Spleen (tissue), 11 donors: ENCODE data around the gene PPCDC. TPM values are rescaled to one million over a fixed set of nuclear protein-coding genes. Genes with fewer than 3 reads are reported as not detected.

Experiments
- DNase-seq: peaks from one replicate; pipeline ENCODE4 v3.0.0-alpha.2; 2020
- H3K27ac ChIP-seq, 8 donors: fragments of 200-600 bp; sonication (generic) in 7 of 8; 1 replicate in 4 of 8; 2 replicates in 4 of 8; pipeline versions ENCODE4 v1.5.0 to v1.8.0; 2016 to 2021; ENCODE audit warnings: inconsistent platforms in 4 of 8, mild to moderate bottlenecking in 4 of 8, moderate library complexity in 1 of 8
- H3K27me3 ChIP-seq, 7 donors: fragments of 200-600 bp; sonication (generic) in 6 of 7; replicated peaks in 1 of 7; 1 replicate in 4 of 7; 2 replicates in 3 of 7; pipeline versions ENCODE4 v1.5.0 to v1.8.0; 2016 to 2021; ENCODE audit warnings: inconsistent platforms in 3 of 7, mild to moderate bottlenecking in 1 of 7
- H3K36me3 ChIP-seq, 6 donors: fragments of 200-600 bp; sonication (generic) in 5 of 6; 1 replicate in 4 of 6; 2 replicates in 2 of 6; pipeline versions ENCODE4 v1.5.0 to v1.8.0; 2016 to 2021; ENCODE audit warnings: inconsistent platforms in 2 of 6
- H3K4me1 ChIP-seq, 6 donors: fragments of 200-600 bp; sonication (generic) in 5 of 6; 1 replicate in 3 of 6; 2 replicates in 3 of 6; pipeline versions ENCODE4 v1.5.0 to v1.8.0; 2016 to 2021; ENCODE audit warnings: inconsistent platforms in 3 of 6
- H3K4me3 ChIP-seq, 8 donors: fragments of 200-600 bp; sonication (generic) in 7 of 8; 1 replicate in 4 of 8; 2 replicates in 4 of 8; pipeline versions ENCODE4 v1.5.0 to v1.8.0; 2016 to 2021; ENCODE audit warnings: inconsistent platforms in 4 of 8, mild to moderate bottlenecking in 4 of 8, moderate library complexity in 2 of 8
- H3K9me3 ChIP-seq, 8 donors: fragments of 200-600 bp; sonication (generic) in 7 of 8; 1 replicate in 4 of 8; 2 replicates in 4 of 8; pipeline versions ENCODE4 v1.5.0 to v1.8.0; 2016 to 2021; ENCODE audit warnings: inconsistent platforms in 4 of 8
- CTCF ChIP-seq, 11 experiments: fragments of 200-600 bp in 7 of 11; fragments of 450-650 bp in 4 of 11; sonication (generic) in 4 of 11; IDR thresholded peaks in 8 of 11; conservative IDR thresholded peaks in 3 of 11; 1 replicate in 7 of 11; 2 replicates in 4 of 11; pipeline versions ENCODE4 v1.4.0 to v1.8.0; 2016 to 2021; ENCODE audit warnings: antibody characterized with exemption in 11 of 11, inconsistent platforms in 4 of 11, mild to moderate bottlenecking in 1 of 11
- POLR2A ChIP-seq, 3 donors: fragments of 450-650 bp; IDR thresholded peaks; one replicate each; pipeline ENCODE4 v1.5.1; 2017; ENCODE audit warnings: antibody characterized with exemption in 3 of 3, mild to moderate bottlenecking in 1 of 3
- POLR2AphosphoS5 ChIP-seq, 3 donors: sonication (generic); formaldehyde crosslinking; IDR thresholded peaks; one replicate each; pipeline ENCODE4 v1.5.1; 2017; ENCODE audit warnings: antibody characterized with exemption in 3 of 3
- WGBS, 5 donors: extraction: QIAGEN DNeasy Blood & Tissue Kit in 3 of 5; methylation state at CpG; one replicate each; pipeline versions ENCODE4 v1.1.5 to v1.1.7; 2013 to 2018; 5-methylcytosine and 5-hydroxymethylcytosine counted together
- intact Hi-C: fragments of 100-400 bp; cut with DNase I; formaldehyde crosslinking; loops from one replicate; pipeline ENCODE4 v1.15.0; 2023; ENCODE audit warnings: low total_unique reads
- polyA plus RNA-seq, 3 donors: library from polyadenylated mRNA; stranded (reverse); fragments of 200-250 nt; gene quantifications; one replicate each; pipeline ENCODE4 v1.2.1, GENCODE V29; 2013
- total RNA-seq, 7 donors: library from RNA; depleted of rRNA in 3 of 7; stranded (reverse); fragments of >200 nt in 3 of 7; fragmentation: NEBNext Ultra II Directional in 4 of 7; extraction: Animal tissue kit (Norgen Biotek cat#: 25700) in 4 of 7; gene quantifications; one replicate each; pipeline versions ENCODE4 v1.1.0 to v1.2.1, GENCODE V29; 2016 to 2021
- donor health status: healthy with polysubstance abuse.
- donor health status: DM: no; HTN: no; CAD: no; lungs with moderate emphysema.
- donor health status: DM: no; HTN: no; CAD: no.
- donor health status: Bipolar disorder and iron deficiency.
- donor health status: healthy.
- donor health status: DM: no; HTN: no; CAD: no.
- donor health status: DM: yes; HTN: yes; CAD: no.

The PPCDC gene
- total and polyA plus RNA-seq, 10 donors = 13.8 to 29.0 (median 22.2) TPM

GRCh38 chr15:74997543-74997942 lies 25.8 kb upstream of the PPCDC start:
- Histone ChIP-seq H3K9me3 (no peaks in the 10 kb centered on the region), H3K27ac (no peak overlapping the region), H3K27me3 (peaks cover 0 to 97% (median 11%) of the 10 kb centered on the region in 7 donors), H3K4me1 (peaks cover 8 to 25% (median 19%) of the 10 kb centered on the region in 6 donors), H3K36me3 (no peaks in the 10 kb centered on the region), H3K4me3 (no peak overlapping the region)
- TF ChIP-seq POLR2AphosphoS5 (IDR thresholded peaks at IDR 0.05) (no peak), POLR2A (IDR thresholded peaks at IDR 0.05) (no peak), CTCF (IDR thresholded peaks at IDR 0.05 in 8 of 11, conservative IDR thresholded peaks at IDR 0.05 in 3 of 11) (no peak)
- DNase-seq = peak; percentile 20
- 78 to 89% (median 83%) methylated on average over 2 of the region's 2 CpGs for WGBS, 5 donors
- intact Hi-C loops = no loop called here

DNA sequence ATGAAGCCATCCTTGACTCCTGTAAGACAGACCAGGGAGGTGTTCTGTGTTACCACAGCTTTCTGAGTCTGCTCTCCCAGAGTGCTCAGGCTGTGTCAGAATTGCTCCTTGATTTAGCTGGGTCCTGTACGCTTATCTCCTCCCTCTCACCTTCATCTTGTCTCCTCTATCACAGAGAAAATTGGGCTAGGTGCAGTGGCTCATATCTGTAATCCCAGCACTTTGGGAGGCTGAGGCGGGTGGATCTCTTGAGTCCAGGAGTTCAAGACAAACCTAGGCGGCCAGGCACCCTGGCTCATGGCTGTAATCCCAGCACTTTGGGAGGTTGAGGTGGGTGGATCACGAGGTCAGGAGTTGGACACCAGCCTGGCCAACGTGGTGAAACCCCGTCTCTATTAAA lies 22.1 kb upstream of the PPCDC start:
- Histone ChIP-seq H3K4me3 (no peak overlapping the region), H3K27ac (no peak overlapping the region), H3K27me3 (peaks cover 0 to 97% (median 4%) of the 10 kb centered on the region in 7 donors), H3K36me3 (no peaks in the 10 kb centered on the region), H3K9me3 (no peaks in the 10 kb centered on the region), H3K4me1 (peaks cover 0 to 13% (median 8%) of the 10 kb centered on the region in 6 donors)
- WGBS, 5 donors = 84 to 92% (median 87%) methylated on average over 6 of the region's 6 CpGs
- DNase-seq = no peak
- intact Hi-C loops = no loop called here
- TF ChIP-seq CTCF (IDR thresholded peaks at IDR 0.05 in 8 of 11, conservative IDR thresholded peaks at IDR 0.05 in 3 of 11) (no peak), POLR2A (IDR thresholded peaks at IDR 0.05) (no peak), POLR2AphosphoS5 (IDR thresholded peaks at IDR 0.05) (no peak)

DNA sequence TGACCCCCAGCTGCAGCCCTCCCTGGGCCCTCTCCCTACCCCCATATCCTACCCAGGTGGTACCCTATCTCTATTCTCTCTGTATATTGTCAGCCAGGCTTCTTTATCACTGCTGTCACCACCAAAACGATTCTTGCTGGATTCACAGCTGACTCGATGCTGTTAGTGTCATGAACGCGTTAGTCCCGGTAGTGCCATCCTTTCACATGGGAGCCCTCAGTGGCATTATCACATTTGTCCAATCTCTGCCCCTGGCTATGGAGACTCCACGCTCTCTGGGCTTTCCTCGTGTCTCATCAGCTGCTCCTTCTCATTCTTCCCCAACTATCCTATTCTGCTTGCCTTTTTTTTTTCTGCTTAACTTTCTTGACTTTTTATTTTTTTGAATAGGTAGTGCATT lies 21.0 kb upstream of the PPCDC start:
- intact Hi-C loops = no loop called here
- WGBS, 5 donors = 69 to 86% (median 73%) methylated on average over 7 of the region's 7 CpGs
- H3K27me3 ChIP-seq = peaks cover 0 to 95% (median 0%) of the 10 kb centered on the region in 7 donors
- DNase-seq = no peak
- H3K4me1 ChIP-seq = peaks cover 0 to 8% (median 1%) of the 10 kb centered on the region in 6 donors
- TF ChIP-seq POLR2A (IDR thresholded peaks at IDR 0.05) (no peak), CTCF (IDR thresholded peaks at IDR 0.05 in 8 of 11, conservative IDR thresholded peaks at IDR 0.05 in 3 of 11) (no peak), POLR2AphosphoS5 (IDR thresholded peaks at IDR 0.05) (no peak)
- H3K9me3 ChIP-seq = no peaks in the 10 kb centered on the region
- H3K36me3 ChIP-seq = no peaks in the 10 kb centered on the region
- no peak overlapping the region for H3K27ac ChIP-seq
- H3K4me3 ChIP-seq = no peak overlapping the region

- DNase-seq = no peak
- H3K4me1 ChIP-seq = peaks cover 0 to 42% (median 22%) of the 10 kb centered on the region in 6 donors
- intact Hi-C loops = no loop called here
- peak overlapping the region in 4 of 8 donors; percentile 62 to 75 (median 69) for H3K27ac ChIP-seq
- H3K9me3 ChIP-seq = no peaks in the 10 kb centered on the region
- no peak overlapping the region for H3K4me3 ChIP-seq
- peaks cover 0 to 65% (median 0%) of the 10 kb centered on the region in 7 donors for H3K27me3 ChIP-seq
- WGBS, 5 donors = 66 to 84% (median 75%) methylated on average over 13 of the region's 13 CpGs
- TF ChIP-seq POLR2AphosphoS5 (IDR thresholded peaks at IDR 0.05) (no peak), POLR2A (IDR thresholded peaks at IDR 0.05) (no peak), CTCF (IDR thresholded peaks at IDR 0.05 in 8 of 11, conservative IDR thresholded peaks at IDR 0.05 in 3 of 11) (no peak)
- H3K36me3 ChIP-seq = no peaks in the 10 kb centered on the region
Observed at GRCh38 chr15:75007216-75007615, 16.2 kb upstream of the PPCDC start.
